Muscle layer of colon (tissue), 2 donors: ENCODE measurements around the gene HS6ST1.

Experiments
- H3K27ac ChIP-seq: one replicate; pipeline ENCODE4 v1.7.0; 2013; ENCODE audit warnings: low read depth, mild to moderate bottlenecking, low read length, moderate library complexity
- H3K27me3 ChIP-seq, 2 donors: one replicate each; pipeline ENCODE4 v1.7.0; 2013; ENCODE audit warnings: low read length in 2 of 2, mild to moderate bottlenecking in 2 of 2; ENCODE audit not compliant: insufficient read depth in 2 of 2, control insufficient read depth in 1 of 2
- H3K36me3 ChIP-seq: one replicate; pipeline ENCODE4 v1.7.0; 2013; ENCODE audit warnings: mild to moderate bottlenecking, low read length; ENCODE audit not compliant: insufficient read depth
- H3K4me1 ChIP-seq: one replicate; pipeline ENCODE4 v1.7.0; 2013; ENCODE audit warnings: mild to moderate bottlenecking, low read length; ENCODE audit not compliant: insufficient read depth
- H3K4me3 ChIP-seq, 2 donors: one replicate each; pipeline ENCODE4 v1.7.0; 2013; ENCODE audit warnings: low read length in 2 of 2, low read depth in 1 of 2, mild to moderate bottlenecking in 1 of 2, moderate library complexity in 1 of 2
- H3K9ac ChIP-seq: one replicate; pipeline ENCODE4 v1.7.0; 2013; ENCODE audit warnings: low read length
- H3K9me3 ChIP-seq: one replicate; pipeline ENCODE4 v1.7.0; 2013; ENCODE audit warnings: mild to moderate bottlenecking, low read length
- donor health status: abdominal sarcoma.
- donor health status: Adenocarcinoma of cecum.

The HS6ST1 gene

GRCh38 chr2:128300151-128301020, 18.3 kb downstream of the HS6ST1 start:
- Histone ChIP-seq H3K27ac (peak overlapping the region; percentile 77), H3K36me3 (no peaks in the 10 kb centered on the region), H3K27me3 (no peaks in the 10 kb centered on the region), H3K4me3 (no peak overlapping the region), H3K9me3 (no peaks in the 10 kb centered on the region), H3K4me1 (peaks cover 55% of the 10 kb centered on the region), H3K9ac (peak overlapping the region; percentile 19)

DNA sequence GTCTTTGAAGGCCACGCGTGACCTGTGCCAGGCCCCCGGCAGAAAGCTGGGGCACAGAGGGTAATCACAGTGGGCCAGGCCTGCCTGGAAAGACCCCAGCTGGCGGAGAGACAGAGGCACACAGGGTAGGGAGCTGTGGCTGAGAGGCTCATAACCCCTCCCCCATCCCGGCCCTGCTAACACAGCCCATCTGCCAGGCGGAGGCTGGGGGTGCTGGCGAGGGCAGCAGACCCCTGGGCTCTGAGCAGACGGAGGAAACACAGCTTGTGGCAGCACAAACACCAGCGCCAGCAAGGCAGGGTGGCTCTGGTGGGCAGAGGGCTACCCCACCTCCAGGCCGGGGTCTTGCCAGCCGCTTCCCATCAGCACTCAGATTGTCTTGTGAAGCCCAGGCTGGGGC, 19.0 kb downstream of the HS6ST1 start:
- Histone ChIP-seq H3K9me3 (no peaks in the 10 kb centered on the region), H3K36me3 (no peaks in the 10 kb centered on the region), H3K4me1 (peaks cover 47% of the 10 kb centered on the region), H3K27me3 (no peaks in the 10 kb centered on the region), H3K27ac (no peak overlapping the region), H3K4me3 (no peak overlapping the region), H3K9ac (no peak overlapping the region)

DNA sequence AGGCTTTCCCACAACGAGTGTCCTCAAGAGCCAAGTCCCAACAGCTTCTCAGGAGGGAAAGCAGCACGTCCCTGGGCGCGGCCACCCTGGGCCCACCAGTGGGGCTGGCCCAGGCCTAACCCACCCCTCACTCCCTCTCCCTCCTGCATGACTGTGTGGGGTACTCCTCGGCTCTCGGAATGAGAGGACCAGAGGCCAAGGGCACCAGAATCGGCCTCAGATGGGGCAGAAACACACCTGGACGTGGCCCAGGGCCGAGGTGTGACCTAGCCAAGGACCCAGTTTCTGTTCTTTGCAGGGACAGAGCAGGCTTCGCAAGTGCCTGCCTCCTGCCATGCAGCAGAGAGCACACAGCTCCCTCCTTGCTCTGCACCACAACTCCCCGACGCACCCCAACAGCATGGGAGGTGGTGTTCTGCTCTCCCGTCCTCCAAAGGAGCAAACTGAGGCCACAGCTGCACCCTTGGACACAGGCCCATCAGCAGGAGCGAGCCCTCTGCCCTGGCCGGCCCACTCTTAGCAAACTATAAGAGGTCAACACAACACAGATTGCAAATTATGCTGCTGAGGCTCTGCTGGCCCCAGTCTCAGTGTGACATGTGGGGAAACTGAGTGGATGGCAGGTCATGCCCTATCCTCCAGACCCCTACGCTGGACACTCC, 19.7 kb downstream of the HS6ST1 start:
- Histone ChIP-seq H3K9ac (no peak overlapping the region), H3K4me1 (peaks cover 42% of the 10 kb centered on the region), H3K27ac (no peak overlapping the region), H3K4me3 (no peak overlapping the region), H3K27me3 (no peaks in the 10 kb centered on the region), H3K9me3 (no peaks in the 10 kb centered on the region), H3K36me3 (no peaks in the 10 kb centered on the region)

- Histone ChIP-seq H3K4me1 (peaks cover 42% of the 10 kb centered on the region), H3K36me3 (no peaks in the 10 kb centered on the region), H3K27ac (no peak overlapping the region), H3K9me3 (no peaks in the 10 kb centered on the region), H3K27me3 (no peaks in the 10 kb centered on the region), H3K9ac (no peak overlapping the region), H3K4me3 (no peak overlapping the region)
Observed at GRCh38 chr2:128298286-128298685, 20.4 kb downstream of the HS6ST1 start.

DNA sequence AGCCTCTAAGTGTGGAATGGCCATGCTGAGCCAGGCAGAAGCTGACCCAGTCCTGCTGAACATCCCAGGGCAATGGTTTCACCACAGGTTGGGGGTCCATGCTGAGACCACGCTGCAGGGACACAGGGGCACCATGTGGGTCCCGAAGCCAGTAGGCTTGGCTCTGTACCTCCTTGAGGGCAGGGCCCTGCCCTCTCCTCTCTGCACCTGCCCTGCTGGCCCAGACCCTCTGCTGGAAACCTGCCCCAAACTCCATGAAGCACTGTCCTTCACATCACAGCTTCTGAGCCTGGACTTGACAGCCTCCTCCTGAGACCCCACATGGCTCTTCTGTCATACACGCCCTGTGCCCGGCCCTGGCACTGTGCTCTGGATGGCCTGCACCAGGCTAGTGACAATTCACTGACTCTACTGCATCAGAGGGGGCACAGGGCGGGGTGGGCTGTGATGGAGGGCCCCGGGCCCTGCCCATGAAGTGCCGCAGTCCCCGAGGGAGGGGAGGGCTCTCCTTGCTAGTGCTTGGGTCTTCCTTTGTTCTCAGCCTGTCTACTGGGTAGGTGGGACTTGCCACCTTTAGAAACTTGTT, 24.7 kb downstream of the HS6ST1 start:
- no peak overlapping the region for H3K9ac ChIP-seq
- H3K4me3 ChIP-seq, result no peak overlapping the region
- no peaks in the 10 kb centered on the region for H3K27me3 ChIP-seq
- no peak overlapping the region for H3K27ac ChIP-seq
- H3K4me1 ChIP-seq, result peaks cover 21% of the 10 kb centered on the region
- no peaks in the 10 kb centered on the region for H3K9me3 ChIP-seq
- no peaks in the 10 kb centered on the region for H3K36me3 ChIP-seq

DNA sequence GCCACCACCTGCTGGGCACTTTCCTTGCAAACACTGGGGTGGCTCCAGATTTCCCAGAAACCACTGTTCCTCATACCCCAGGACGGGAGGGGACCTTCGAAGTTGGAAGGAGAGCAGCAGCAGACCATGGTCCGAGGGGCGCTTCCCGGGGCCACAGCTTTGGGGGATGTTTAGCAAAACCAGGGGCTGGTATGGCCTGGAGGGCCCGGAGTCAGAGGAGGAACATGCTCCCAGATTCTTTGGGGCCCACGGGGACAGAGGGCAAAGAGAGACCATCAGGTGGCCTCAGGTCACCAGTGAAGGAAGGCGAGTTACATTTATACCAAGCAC, 25.3 kb downstream of the HS6ST1 start:
- Histone ChIP-seq H3K4me1 (peaks cover 21% of the 10 kb centered on the region), H3K9me3 (no peaks in the 10 kb centered on the region), H3K27me3 (no peaks in the 10 kb centered on the region), H3K27ac (no peak overlapping the region), H3K9ac (no peak overlapping the region), H3K4me3 (no peak overlapping the region), H3K36me3 (no peaks in the 10 kb centered on the region)

DNA sequence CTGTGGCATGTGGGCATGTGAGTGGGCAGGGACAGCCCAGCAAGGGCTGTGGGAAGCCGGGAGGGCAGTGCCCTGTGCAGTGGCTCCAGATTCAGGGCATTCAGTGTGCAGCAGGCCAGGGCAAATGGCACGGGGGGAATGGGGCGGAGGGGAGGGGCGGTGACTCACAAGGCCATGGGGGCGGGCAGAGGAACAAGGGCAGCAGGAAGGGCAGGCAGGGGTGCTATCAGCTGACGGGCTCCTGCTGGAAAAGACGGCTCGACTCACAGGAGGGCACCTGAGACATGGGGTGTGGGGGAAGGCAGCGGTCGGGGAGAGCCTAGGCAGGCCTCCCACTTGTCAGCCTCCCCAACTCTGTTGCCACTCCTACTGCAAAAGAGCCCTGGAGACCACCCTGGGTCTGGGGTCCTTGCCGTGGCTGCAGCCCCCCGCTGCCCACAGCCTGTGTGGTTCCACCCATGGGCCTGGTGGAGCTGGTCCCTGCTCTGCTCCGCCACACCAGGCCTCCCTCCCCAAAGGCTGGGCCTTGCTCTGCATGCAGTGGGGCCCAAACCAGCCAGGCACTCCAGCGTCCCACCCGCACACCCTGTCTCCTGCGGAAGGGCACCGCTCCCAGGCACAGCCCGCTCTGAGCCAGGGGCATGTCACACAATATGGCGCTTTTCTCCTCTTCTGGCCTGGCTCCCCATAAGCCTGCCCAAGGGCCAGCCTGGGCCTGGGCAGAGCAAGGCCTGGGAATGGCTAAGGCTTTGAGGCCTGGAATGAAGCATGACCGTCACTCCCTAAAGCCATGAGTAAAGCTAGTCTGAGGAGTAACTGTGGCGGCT, 25.9 kb downstream of the HS6ST1 start:
- no peaks in the 10 kb centered on the region for H3K27me3 ChIP-seq
- no peaks in the 10 kb centered on the region for H3K9me3 ChIP-seq
- no peak overlapping the region for H3K27ac ChIP-seq
- H3K4me3 ChIP-seq, result no peak overlapping the region
- H3K4me1 ChIP-seq, result peaks cover 21% of the 10 kb centered on the region
- no peak overlapping the region for H3K9ac ChIP-seq
- no peaks in the 10 kb centered on the region for H3K36me3 ChIP-seq

GRCh38 chr2:128291844-128292598, 26.6 kb downstream of the HS6ST1 start:
- Histone ChIP-seq H3K9me3 (no peaks in the 10 kb centered on the region), H3K4me1 (peaks cover 21% of the 10 kb centered on the region), H3K27ac (no peak overlapping the region), H3K36me3 (no peaks in the 10 kb centered on the region), H3K9ac (no peak overlapping the region), H3K4me3 (no peak overlapping the region), H3K27me3 (no peaks in the 10 kb centered on the region)

- Histone ChIP-seq H3K9me3 (no peaks in the 10 kb centered on the region), H3K9ac (no peak overlapping the region), H3K27ac (no peak overlapping the region), H3K27me3 (no peaks in the 10 kb centered on the region), H3K4me1 (peaks cover 21% of the 10 kb centered on the region), H3K36me3 (no peaks in the 10 kb centered on the region), H3K4me3 (no peak overlapping the region)
Observed at GRCh38 chr2:128291161-128291843, 27.4 kb downstream of the HS6ST1 start.

DNA sequence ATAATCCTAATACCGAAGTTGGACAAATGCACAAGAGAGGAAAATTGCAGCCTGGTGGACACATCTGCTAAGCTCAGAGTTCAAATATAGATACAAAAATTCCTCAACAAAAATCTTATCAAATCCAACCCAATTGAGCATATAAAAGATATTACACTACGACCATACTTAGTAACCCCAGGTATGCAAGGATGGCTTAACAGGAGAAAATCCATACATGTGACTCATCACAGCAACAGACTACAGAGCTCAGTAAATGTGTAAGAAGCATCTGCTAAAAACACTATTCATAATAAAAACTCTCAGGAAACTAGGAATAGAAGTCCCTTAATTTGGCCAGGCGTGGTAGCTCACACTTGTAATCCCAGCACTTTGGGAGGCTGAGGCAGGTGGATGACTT, 28.3 kb downstream of the HS6ST1 start:
- H3K4me1 ChIP-seq, result peaks cover 16% of the 10 kb centered on the region
- no peaks in the 10 kb centered on the region for H3K27me3 ChIP-seq
- H3K27ac ChIP-seq, result no peak overlapping the region

More for the DNA sequence above, 28.3 kb downstream of the HS6ST1 start:
- no peak overlapping the region for H3K9ac ChIP-seq
- no peaks in the 10 kb centered on the region for H3K36me3 ChIP-seq
- no peak overlapping the region for H3K4me3 ChIP-seq
- no peaks in the 10 kb centered on the region for H3K9me3 ChIP-seq
